ENCODE measurements around the gene NDEL1.

Gene NDEL1

GRCh38 chr17:8459107-8459506 lies 23.4 kb downstream of the NDEL1 start:
- DNase-seq: no peak

GRCh38 chr17:8459831-8460230 lies 24.1 kb downstream of the NDEL1 start:
- no peak for DNase-seq

GRCh38 chr17:8462564-8462963 lies 26.9 kb downstream of the NDEL1 start:
- DNase-seq: no peak

GRCh38 chr17:8463099-8463498 lies 27.4 kb downstream of the NDEL1 start:
- no peak for DNase-seq

GRCh38 chr17:8464941-8465340 lies 29.3 kb downstream of the NDEL1 start:
- no peak for DNase-seq

GRCh38 chr17:8465356-8465755 lies 29.7 kb downstream of the NDEL1 start:
- DNase-seq: no peak

GRCh38 chr17:8465759-8466158 lies 30.1 kb downstream of the NDEL1 start:
- no peak for DNase-seq

- DNase-seq: no peak
Observed at GRCh38 chr17:8466456-8466855, 30.8 kb downstream of the NDEL1 start.

GRCh38 chr17:8466873-8467272 lies 31.2 kb downstream of the NDEL1 start:
- no peak for DNase-seq

GRCh38 chr17:8467527-8467926 lies 31.8 kb downstream of the NDEL1 start:
- DNase-seq: no peak

GRCh38 chr17:8468127-8468526 lies 32.4 kb downstream of the NDEL1 start:
- DNase-seq: peak; percentile 85

GRCh38 chr17:8468980-8469379 lies 33.3 kb downstream of the NDEL1 start:
- no peak for DNase-seq

GRCh38 chr17:8469964-8470363 lies 34.3 kb downstream of the NDEL1 start:
- DNase-seq: no peak

- peak; percentile 36 for DNase-seq
Observed at GRCh38 chr17:8470447-8471047, 34.9 kb downstream of the NDEL1 start.

GRCh38 chr17:8472663-8473062 lies 37.0 kb downstream of the NDEL1 start:
- DNase-seq: no peak

- no peak for DNase-seq
Observed at GRCh38 chr17:8473451-8474192, 37.9 kb downstream of the NDEL1 start.

- no peak for DNase-seq
Observed at GRCh38 chr17:8474826-8475225, 39.1 kb downstream of the NDEL1 start.

GRCh38 chr17:8475227-8475626 lies 39.5 kb downstream of the NDEL1 start:
- no peak for DNase-seq

GRCh38 chr17:8475781-8476180 lies 40.1 kb downstream of the NDEL1 start:
- no peak for DNase-seq

GRCh38 chr17:8476741-8477140 lies 41.1 kb downstream of the NDEL1 start:
- no peak for DNase-seq

- DNase-seq: no peak
Observed at GRCh38 chr17:8477171-8477570, 41.5 kb downstream of the NDEL1 start.

- DNase-seq: no peak
Observed at GRCh38 chr17:8477715-8478441, 42.2 kb downstream of the NDEL1 start.

GRCh38 chr17:8479431-8479947 lies 43.8 kb downstream of the NDEL1 start:
- no peak for DNase-seq
